Upper lobe of right lung (tissue), 1 donor: ENCODE results near the gene PFKP. TPM values are rescaled to one million over a fixed set of nuclear protein-coding genes. Genes with fewer than 3 reads are reported as not detected.

Source experiments
- ATAC-seq: fragments of 200-7000 bp; cut with Tn5 transposase; one replicate; pipeline ENCODE4 v1.9.1; 2020; ENCODE audit warnings: mild to moderate bottlenecking, moderate library complexity
- DNase-seq: peaks from one replicate; pipeline ENCODE4 v3.0.0-alpha.2; 2020
- H3K27ac ChIP-seq: fragments of 200-600 bp; one replicate; pipeline ENCODE4 v1.8.0; 2022
- H3K27me3 ChIP-seq: fragments of 200-600 bp; one replicate; pipeline ENCODE4 v1.8.0; 2022; ENCODE audit warnings: mild to moderate bottlenecking
- H3K36me3 ChIP-seq: fragments of 200-600 bp; one replicate; pipeline ENCODE4 v1.8.0; 2022
- H3K4me1 ChIP-seq: fragments of 200-600 bp; one replicate; pipeline ENCODE4 v1.8.0; 2022
- H3K4me3 ChIP-seq: fragments of 200-600 bp; one replicate; pipeline ENCODE4 v1.8.0; 2022; ENCODE audit warnings: mild to moderate bottlenecking
- H3K9me3 ChIP-seq: fragments of 200-600 bp; one replicate; pipeline ENCODE4 v1.8.0; 2022
- CTCF ChIP-seq: fragments of 200-600 bp; IDR thresholded peaks from one replicate; pipeline ENCODE4 v1.8.0; 2022; ENCODE audit warnings: antibody characterized with exemption
- intact Hi-C: fragments of 100-400 bp; cut with DNase I; formaldehyde crosslinking; loops from one replicate; pipeline ENCODE4 v1.11.0; 2022
- long read RNA-seq: library from polyadenylated mRNA; unstranded; transcript quantifications from one replicate; pipeline ENCODE4 v2.0.0, GENCODE V29; 2021
- total RNA-seq: library from RNA; stranded (reverse); fragmentation: NEBNext Ultra II Directional; extraction: Animal tissue kit (Norgen Biotek cat#: 25700); gene quantifications from one replicate; pipeline ENCODE4 v1.2.1, GENCODE V29; 2021
- donor health status: DM: no; HTN: yes; CAD: no; lungs with severe emphysema.

The PFKP gene
- 29.3 TPM for total RNA-seq
- long read RNA-seq, transcript PFKP-203 (22 exons, 2,654 nt) = major isoform, 40 of 73 reads
- long read RNA-seq, partial matches to known transcripts = 9 of 73 reads
- long read RNA-seq, other reads (novel, unspliced or antisense) = 23 of 73 reads

GRCh38 chr10:3067118-3067858 lies at the start of gene PFKP:
Gene PFKP, plus strand, starts transcription at chr10:3067548. Its CDS starts 48 bp downstream, at chr10:3067596.
- Histone ChIP-seq H3K27me3 (no peaks in the 10 kb centered on the region), H3K4me1 (no peaks in the 10 kb centered on the region), H3K36me3 (no peaks in the 10 kb centered on the region), H3K27ac (peak within 1 kb of the TSS; percentile 24), H3K9me3 (no peaks in the 10 kb centered on the region), H3K4me3 (peak within 1 kb of the TSS; percentile 59)
- intact Hi-C loops = no loop called here
- TF ChIP-seq CTCF = no peak
- DNase-seq (no peak), ATAC-seq (peak; percentile 64)

- intact Hi-C loops = no loop called here
- no peaks in the 10 kb centered on the region for H3K9me3 ChIP-seq
- TF ChIP-seq CTCF = no peak
- no peaks in the 10 kb centered on the region for H3K36me3 ChIP-seq
- H3K27ac ChIP-seq = no peak overlapping the region
- ATAC-seq = no peak
- no peak for DNase-seq
- H3K4me3 ChIP-seq = no peak overlapping the region
- no peaks in the 10 kb centered on the region for H3K4me1 ChIP-seq
- peaks cover 6% of the 10 kb centered on the region for H3K27me3 ChIP-seq
Observed at GRCh38 chr10:3018247-3018646, 49.1 kb upstream of the PFKP start.

- Histone ChIP-seq H3K27me3 (no peaks in the 10 kb centered on the region), H3K36me3 (no peaks in the 10 kb centered on the region), H3K4me3 (no peak overlapping the region), H3K4me1 (no peaks in the 10 kb centered on the region), H3K9me3 (no peaks in the 10 kb centered on the region), H3K27ac (no peak overlapping the region)
- TF ChIP-seq CTCF = no peak
- ATAC-seq = no peak
- intact Hi-C loops = no loop called here
- no peak for DNase-seq
Observed at GRCh38 chr10:3020311-3020710, 47.0 kb upstream of the PFKP start.

GRCh38 chr10:3020881-3021280 lies 46.5 kb upstream of the PFKP start:
- no peaks in the 10 kb centered on the region for H3K36me3 ChIP-seq
- no peaks in the 10 kb centered on the region for H3K9me3 ChIP-seq
- ATAC-seq (no peak), DNase-seq (no peak)
- H3K27me3 ChIP-seq = no peaks in the 10 kb centered on the region
- H3K27ac ChIP-seq = no peak overlapping the region
- no peaks in the 10 kb centered on the region for H3K4me1 ChIP-seq
- no peak for TF ChIP-seq CTCF
- intact Hi-C loops = no loop called here
- H3K4me3 ChIP-seq = no peak overlapping the region

GRCh38 chr10:3022027-3022426 lies 45.3 kb upstream of the PFKP start:
- Histone ChIP-seq H3K4me3 (no peak overlapping the region), H3K4me1 (no peaks in the 10 kb centered on the region), H3K36me3 (no peaks in the 10 kb centered on the region), H3K27ac (no peak overlapping the region), H3K27me3 (no peaks in the 10 kb centered on the region), H3K9me3 (no peaks in the 10 kb centered on the region)
- ATAC-seq (no peak), DNase-seq (no peak)
- TF ChIP-seq CTCF = no peak
- intact Hi-C loops = no loop called here
